HepG2 (cell line): ENCODE data around the gene CPVL. TPM values are rescaled to one million over a fixed set of nuclear protein-coding genes. Genes with fewer than 3 reads are reported as not detected.

Experiments
- ATAC-seq: fragments of 200-7000 bp; cut with Tn5 transposase; 3 replicates; pipeline ENCODE4 v1.9.1; 2020; ENCODE audit warnings: mild to moderate bottlenecking, moderate library complexity
- BruUV-seq: library from RNA; stranded (reverse); fragments of 400-500 nt; replicated peaks from 2 replicates; lab custom pipeline; 2021; lab: Mats Ljungman, UMichigan
- CTCF ChIA-PET: fragments of 300-600 bp; formaldehyde crosslinking; extraction: SDS; loops from one replicate; lab custom pipeline; 2021; ENCODE audit warnings: low total read pairs, inconsistent platforms, low intra/inter-chr PET ratio; lab: Yijun Ruan, JAX
- POLR2A ChIA-PET: fragments of 350-600 bp; sonication (Branson Sonifier 250); formaldehyde crosslinking; loops from one replicate; lab custom pipeline; 2020; ENCODE audit warnings: antibody characterized with exemption, inconsistent platforms; lab: Yijun Ruan, JAX
- DNase-seq: peaks from one replicate; pipeline ENCODE4 v3.0.0-alpha.2; 2015; ENCODE audit warnings: low spot score
- FAIRE-seq: peaks from 3 replicates; lab custom pipeline; 2011; peaks lifted over from hg19 to GRCh38; lab: Jason Lieb, UNC
- H2AFZ ChIP-seq: one replicate; pipeline ENCODE4 v1.6.1; 2011; ENCODE audit warnings: low read length, inconsistent platforms
- H3K27ac ChIP-seq: fragments of 300-600 bp; 3 replicates; pipeline ENCODE4 v1.8.0; 2011; ENCODE audit warnings: mixed run types, mild to moderate bottlenecking, mixed read lengths, low read length, inconsistent platforms; ENCODE audit not compliant: insufficient read depth; ENCODE audit errors: extremely low read length
- H3K27me3 ChIP-seq, 2 experiments: fragments of 200-600 bp in 1 of 2; 2 replicates in 1 of 2; 3 replicates in 1 of 2; pipeline versions ENCODE4 v1.6.0 to v1.8.0; 2011; ENCODE audit warnings: low read length in 2 of 2, mild to moderate bottlenecking in 2 of 2, moderate library complexity in 2 of 2, inconsistent platforms in 1 of 2; ENCODE audit not compliant: insufficient read depth in 2 of 2, control insufficient read depth in 1 of 2
- H3K36me3 ChIP-seq, 2 experiments: fragments of 200-600 bp in 1 of 2; replicated peaks in 1 of 2; 2 replicates in 1 of 2; 3 replicates in 1 of 2; pipeline versions ENCODE4 v1.5.1 to v1.8.0; 2011; ENCODE audit warnings: low read length in 2 of 2, inconsistent platforms in 1 of 2; ENCODE audit not compliant: insufficient read depth in 2 of 2, control insufficient read depth in 1 of 2
- H3K4me1 ChIP-seq: 2 replicates; pipeline ENCODE4 v1.5.1; 2012; ENCODE audit warnings: low read length, inconsistent platforms; ENCODE audit not compliant: insufficient read depth
- H3K4me2 ChIP-seq: 2 replicates; pipeline ENCODE4 v1.6.0; 2011; ENCODE audit warnings: low read depth, low read length, inconsistent platforms
- H3K4me3 ChIP-seq, 3 experiments: fragments of 200-600 bp in 1 of 3; sonication (generic), shearing (Covaris generic) in 1 of 3; replicated peaks in 1 of 3; 2 replicates each; pipeline ENCODE4 v1.5.1; 2011 to 2016; ENCODE audit warnings: low read length in 3 of 3, inconsistent platforms in 2 of 3, low read depth in 2 of 3, mild to moderate bottlenecking in 2 of 3, control low read depth in 1 of 3, mixed read lengths in 1 of 3; ENCODE audit not compliant: insufficient read depth in 1 of 3
- H3K79me2 ChIP-seq: one replicate; pipeline ENCODE4 v1.6.1; 2011; ENCODE audit warnings: low read length, inconsistent platforms; ENCODE audit not compliant: insufficient read depth
- H3K9ac ChIP-seq: 2 replicates; pipeline ENCODE4 v1.6.0; 2011; ENCODE audit warnings: mild to moderate bottlenecking, low read depth, low read length, inconsistent platforms; ENCODE audit not compliant: insufficient read depth
- H3K9me3 ChIP-seq: 2 replicates; pipeline ENCODE4 v1.5.1; 2012; ENCODE audit warnings: mild to moderate bottlenecking, low read length
- H4K20me1 ChIP-seq: 2 replicates; pipeline ENCODE4 v1.6.0; 2011; ENCODE audit warnings: inconsistent platforms, mild to moderate bottlenecking, low read length, moderate library complexity; ENCODE audit not compliant: insufficient read depth
- ATM ChIP-seq: fragments of 450-650 bp; IDR thresholded peaks from 2 replicates; pipeline ENCODE4 v1.7.1; 2017; ENCODE audit warnings: mild to moderate bottlenecking, borderline replicate concordance
- ESRRA ChIP-seq: sonication (generic); formaldehyde crosslinking; IDR thresholded peaks from 2 replicates; pipeline ENCODE4 v1.5.1; 2020; ENCODE audit warnings: mild to moderate bottlenecking, low read depth, missing genetic modification reagents
- FUBP1 ChIP-seq: sonication (generic); formaldehyde crosslinking; IDR thresholded peaks from 2 replicates; pipeline ENCODE4 v1.5.1; 2020; ENCODE audit warnings: missing genetic modification reagents, mild to moderate bottlenecking, borderline replicate concordance
- HNF4A ChIP-seq: sonication (generic); formaldehyde crosslinking; IDR thresholded peaks from 2 replicates; pipeline ENCODE4 v1.4.0; 2020; ENCODE audit warnings: missing genetic modification reagents
- HNF4G ChIP-seq, 2 experiments: sonication (generic) in 1 of 2; formaldehyde crosslinking in 1 of 2; IDR thresholded peaks; 2 replicates each; pipeline versions ENCODE4 v1.4.0 to v1.6.1; 2011 to 2020; ENCODE audit warnings: borderline replicate concordance in 2 of 2, low read depth in 2 of 2, mild to moderate bottlenecking in 2 of 2, low read length in 1 of 2, missing genetic modification reagents in 1 of 2, moderate library complexity in 1 of 2
- HOXA3 ChIP-seq: sonication (generic); formaldehyde crosslinking; IDR thresholded peaks from 2 replicates; pipeline ENCODE4 v1.5.0; 2020; ENCODE audit warnings: missing genetic modification reagents
- KDM6A ChIP-seq: IDR thresholded peaks from 2 replicates; pipeline ENCODE4 v1.6.1; 2016; ENCODE audit warnings: low read depth
- MEIS1 ChIP-seq: sonication (generic); formaldehyde crosslinking; IDR thresholded peaks from 2 replicates; pipeline ENCODE4 v1.9.0; 2021; ENCODE audit warnings: mild to moderate bottlenecking, missing genetic modification reagents, moderate library complexity, borderline replicate concordance
- PAXIP1 ChIP-seq: sonication (generic); formaldehyde crosslinking; conservative IDR thresholded peaks from 2 replicates; pipeline ENCODE4 v1.4.0; 2020; ENCODE audit warnings: mild to moderate bottlenecking, missing genetic modification reagents, moderate library complexity
- RAD51 ChIP-seq: fragments of 450-650 bp; IDR thresholded peaks from 2 replicates; pipeline ENCODE4 v1.6.1; 2016; ENCODE audit warnings: borderline replicate concordance
- SOX13 ChIP-seq, 3 experiments: fragments of 450-650 bp in 1 of 3; sonication (generic) in 1 of 3; formaldehyde crosslinking in 1 of 3; IDR thresholded peaks in 2 of 3; conservative IDR thresholded peaks in 1 of 3; 2 replicates each; pipeline versions ENCODE4 v1.5.0 to v1.6.1; 2016 to 2020; ENCODE audit warnings: antibody characterized with exemption in 1 of 3, mild to moderate bottlenecking in 1 of 3, missing compliant biosample characterization in 1 of 3, missing genetic modification reagents in 1 of 3, moderate library complexity in 1 of 3
- SOX5 ChIP-seq: IDR thresholded peaks from 2 replicates; pipeline ENCODE4 v1.6.1; 2016; ENCODE audit warnings: borderline replicate concordance
- ZMYM4 ChIP-seq: sonication (generic); formaldehyde crosslinking; IDR thresholded peaks from 2 replicates; pipeline ENCODE4 v1.8.1; 2023; ENCODE audit warnings: mild to moderate bottlenecking, missing genetic modification reagents
- ZNF746 ChIP-seq: sonication (generic); formaldehyde crosslinking; IDR thresholded peaks from 2 replicates; pipeline ENCODE4 v1.8.0; 2022; ENCODE audit warnings: mild to moderate bottlenecking, missing genetic modification reagents
- WGBS: methylation state at CpG from one replicate; pipeline ENCODE4 v1.1.6; 2017; ENCODE audit warnings: low lambda C conversion rate; 5-methylcytosine and 5-hydroxymethylcytosine counted together
- in situ Hi-C: cut with HindIII; loops from 2 replicates; pipeline ENCODE4 v1.10.0; 2017; ENCODE audit warnings: low pct_unique_long_range_greater_than_20kb; ENCODE audit not compliant: extremely low pct_ligation_motif_present
- intact Hi-C: fragments of 100-400 bp; cut with micrococcal nuclease; formaldehyde crosslinking; loops from one replicate; pipeline ENCODE4 v1.10.0; 2022; ENCODE audit not compliant: unreplicated experiment
- polyA plus RNA-seq, 8 experiments: library from polyadenylated mRNA; depleted of rRNA in 3 of 8; stranded (reverse) in 7 of 8; unstranded in 1 of 8; fragments of >200 nt; fragmentation: Illumina TruSeq in 4 of 8; extraction: Trizol in 4 of 8; gene quantifications; 2 replicates each; pipeline versions ENCODE4 v1.2.1 to v1.2.3, GENCODE V29; 2011 to 2016; ENCODE audit warnings: low read depth in 4 of 8, missing spikeins in 1 of 8, mixed read lengths in 1 of 8; ENCODE audit not compliant: insufficient read depth in 1 of 8
- total RNA-seq, 5 experiments: library from RNA; depleted of rRNA; stranded (reverse); fragments of >200 nt; fragmentation: Illumina TruSeq; extraction: Trizol; gene quantifications; 2 replicates each; pipeline ENCODE4 v1.2.3, GENCODE V29; 2016; ENCODE audit warnings: low read depth in 1 of 5
- TF ChIP-seq, protein P1 (sequence below): sonication (generic); formaldehyde crosslinking; IDR thresholded peaks from 2 replicates; pipeline ENCODE4 v1.4.0; 2020; ENCODE audit warnings: missing genetic modification reagents
- TF ChIP-seq, protein P2 (sequence below): sonication (generic); formaldehyde crosslinking; IDR thresholded peaks from 2 replicates; pipeline ENCODE4 v1.4.0; 2020; ENCODE audit warnings: mild to moderate bottlenecking, missing genetic modification reagents

CPVL gene
- total and polyA plus RNA-seq, 2 of the 13 experiments (the other 11 are each of a cell fraction or from before 2014, with no cell fraction given), result 59.2 to 294 TPM

DNA sequence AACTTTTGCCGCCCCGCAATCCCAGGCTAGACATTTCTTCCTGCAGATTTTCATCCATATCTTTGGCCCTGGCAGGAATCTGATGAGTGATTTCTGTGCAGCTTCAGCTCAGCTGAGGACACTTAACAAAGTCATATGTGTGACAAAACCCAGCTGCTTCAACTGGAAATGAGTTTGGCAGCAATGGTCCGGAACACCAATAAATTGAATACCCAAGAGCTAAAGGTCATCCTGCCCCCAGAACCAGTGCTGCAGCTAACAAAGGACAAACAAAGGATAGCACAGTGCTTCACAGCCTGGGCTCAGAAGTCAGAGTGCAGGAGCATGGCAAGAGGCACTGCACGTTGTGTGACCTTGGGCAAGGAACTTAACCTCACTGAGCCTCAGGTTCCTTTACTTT, 148.2 kb downstream of the CPVL start:
- no peak overlapping the region for H3K4me3 ChIP-seq
- POLR2A ChIA-PET, result interaction anchor here (1.1 kb wide), 1 partner anchor 41 kb away, joined by 3 read pairs; no protein-coding TSS in a partner anchor
- peaks cover 14% of the 10 kb centered on the region for H3K4me1 ChIP-seq
- in situ Hi-C loops (no loop called here), intact Hi-C loops (no loop called here)
- ATAC-seq, result peak; percentile 89
- DNase-seq, result peak; percentile 26
- H3K27me3 ChIP-seq, result no peaks in the 10 kb centered on the region
- WGBS, result 63% methylated on average over 4 of the region's 4 CpGs
- H3K9ac ChIP-seq, result no peak overlapping the region
- no TSS peak for BruUV-seq
- CTCF ChIA-PET, result no interaction called here
- no peaks in the 10 kb centered on the region for H3K79me2 ChIP-seq
- peak overlapping the region; percentile 20 for H3K27ac ChIP-seq
- no peaks in the 10 kb centered on the region for H3K9me3 ChIP-seq
- peak; percentile 62 for FAIRE-seq
- no peak overlapping the region for H3K4me2 ChIP-seq
- no peaks in the 10 kb centered on the region for H3K36me3 ChIP-seq
- H2AFZ ChIP-seq, result no peak overlapping the region
- no peaks in the 10 kb centered on the region for H4K20me1 ChIP-seq
- TF ChIP-seq ESRRA (CRISPR knock-in tag) (peak; percentile 74; the same call in 1 of the 2 replicates), KDM6A (CRISPR knock-in tag) (no peak), ATM (no peak), ZMYM4 (peak; percentile 63; the same call in 1 of the 2 replicates), PAXIP1 (CRISPR knock-in tag) (peak; percentile 44), FUBP1 (CRISPR knock-in tag) (no peak), RAD51 (no peak), SOX13 (IDR thresholded peaks at IDR 0.05) (peak; percentile 44; the same call in 1 of the 2 replicates), SOX13 (CRISPR knock-in tag; conservative IDR thresholded peaks at IDR 0.05 in 1 of 2, IDR thresholded peaks at IDR 0.05 in 1 of 2) (peak in 1 of 2 experiments; percentile 73; a peak in 2 of 4 replicates), HNF4G (IDR thresholded peaks at IDR 0.05; ENCODE audit: borderline replicate concordance, low read depth, low read length) (peak; percentile 35), HNF4G (CRISPR knock-in tag; IDR thresholded peaks at IDR 0.05; ENCODE audit: borderline replicate concordance, low read depth) (no peak), HNF4A (CRISPR knock-in tag) (peak; percentile 68), HOXA3 (CRISPR knock-in tag) (0 out of 2 replicates have a peak, but pooled peaks have one; percentile 20), ZNF746 (no peak), MEIS1 (CRISPR knock-in tag) (0 out of 2 replicates have a peak, but pooled peaks have one; percentile 35), SOX5 (CRISPR knock-in tag) (peak; percentile 69)
- TF ChIP-seq, protein P1, sequence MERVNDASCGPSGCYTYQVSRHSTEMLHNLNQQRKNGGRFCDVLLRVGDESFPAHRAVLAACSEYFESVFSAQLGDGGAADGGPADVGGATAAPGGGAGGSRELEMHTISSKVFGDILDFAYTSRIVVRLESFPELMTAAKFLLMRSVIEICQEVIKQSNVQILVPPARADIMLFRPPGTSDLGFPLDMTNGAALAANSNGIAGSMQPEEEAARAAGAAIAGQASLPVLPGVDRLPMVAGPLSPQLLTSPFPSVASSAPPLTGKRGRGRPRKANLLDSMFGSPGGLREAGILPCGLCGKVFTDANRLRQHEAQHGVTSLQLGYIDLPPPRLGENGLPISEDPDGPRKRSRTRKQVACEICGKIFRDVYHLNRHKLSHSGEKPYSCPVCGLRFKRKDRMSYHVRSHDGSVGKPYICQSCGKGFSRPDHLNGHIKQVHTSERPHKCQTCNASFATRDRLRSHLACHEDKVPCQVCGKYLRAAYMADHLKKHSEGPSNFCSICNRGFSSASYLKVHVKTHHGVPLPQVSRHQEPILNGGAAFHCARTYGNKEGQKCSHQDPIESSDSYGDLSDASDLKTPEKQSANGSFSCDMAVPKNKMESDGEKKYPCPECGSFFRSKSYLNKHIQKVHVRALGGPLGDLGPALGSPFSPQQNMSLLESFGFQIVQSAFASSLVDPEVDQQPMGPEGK (CRISPR knock-in tag), result peak; percentile 25; the same call in 1 of the 2 replicates
- TF ChIP-seq, protein P2, sequence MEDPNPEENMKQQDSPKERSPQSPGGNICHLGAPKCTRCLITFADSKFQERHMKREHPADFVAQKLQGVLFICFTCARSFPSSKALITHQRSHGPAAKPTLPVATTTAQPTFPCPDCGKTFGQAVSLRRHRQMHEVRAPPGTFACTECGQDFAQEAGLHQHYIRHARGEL (CRISPR knock-in tag), result no peak
